Neural cell (in vitro differentiated cells): Measurements from ENCODE around the gene SRP9. TPM values are rescaled to one million over a fixed set of nuclear protein-coding genes. Genes with fewer than 3 reads are reported as not detected.
"Not testable (repeated sequence)": the region's sequence is repeated elsewhere in the genome, so short reads cannot be mapped to it uniquely, and the experiment has no call there.

Experiments used
- H2AFZ ChIP-seq: fragments of 200-600, 300-800 bp; sonication (generic), shearing (Covaris generic); 2 replicates; pipeline ENCODE4 v1.6.0; 2014; ENCODE audit warnings: low read depth, mild to moderate bottlenecking, antibody characterized with exemption, low read length, moderate library complexity
- H3F3A ChIP-seq: fragments of 200-600 bp; shearing (Covaris generic); 2 replicates; pipeline ENCODE4 v1.6.1; 2016; ENCODE audit warnings: mild to moderate bottlenecking, moderate library complexity, mixed read lengths, antibody characterized with exemption, low read length; ENCODE audit not compliant: insufficient read depth, poor library complexity, severe bottlenecking
- H3K27ac ChIP-seq: fragments of 200-600, 300-800 bp; sonication (generic), shearing (Covaris generic); 2 replicates; pipeline ENCODE4 v1.5.1; 2014; ENCODE audit warnings: mild to moderate bottlenecking, low read length, moderate library complexity
- H3K27me3 ChIP-seq: fragments of 300-800, 200-600 bp; sonication (generic), shearing (Covaris generic); 2 replicates; pipeline ENCODE4 v1.6.0; 2014; ENCODE audit warnings: mild to moderate bottlenecking, low read depth, low read length, moderate library complexity; ENCODE audit not compliant: insufficient read depth
- H3K36me3 ChIP-seq: fragments of 300-800, 200-600 bp; sonication (generic), shearing (Covaris generic); 2 replicates; pipeline ENCODE4 v1.5.1; 2014; ENCODE audit warnings: mild to moderate bottlenecking, antibody characterized with exemption, low read length, moderate library complexity; ENCODE audit not compliant: insufficient read depth
- H3K4me2 ChIP-seq: fragments of 300-800, 200-600 bp; sonication (generic), shearing (Covaris generic); 2 replicates; pipeline ENCODE4 v1.6.0; 2014; ENCODE audit warnings: mild to moderate bottlenecking, low read length
- H3K4me3 ChIP-seq: fragments of 300-800, 200-600 bp; sonication (generic), shearing (Covaris generic); 2 replicates; pipeline ENCODE4 v1.5.1; 2014; ENCODE audit warnings: mild to moderate bottlenecking, low read length, moderate library complexity
- H3K79me2 ChIP-seq: fragments of 200-600 bp; shearing (Covaris generic); replicated peaks from 2 replicates; pipeline ENCODE4 v1.6.0; 2014; ENCODE audit warnings: mild to moderate bottlenecking, low read length, moderate library complexity; ENCODE audit not compliant: insufficient read depth
- H3K9ac ChIP-seq: fragments of 300-800, 200-600 bp; sonication (generic), shearing (Covaris generic); 2 replicates; pipeline ENCODE4 v1.6.1; 2016; ENCODE audit warnings: mild to moderate bottlenecking, low read length, mixed read lengths
- H3K9me2 ChIP-seq: fragments of 200-600 bp; shearing (Covaris generic); 2 replicates; pipeline ENCODE4 v1.6.1; 2016; ENCODE audit warnings: mild to moderate bottlenecking, low read length, mixed read lengths; ENCODE audit not compliant: insufficient read depth
- H3K9me3 ChIP-seq: fragments of 200-600, 300-800 bp; sonication (generic), shearing (Covaris generic); 2 replicates; pipeline ENCODE4 v1.6.1; 2016; ENCODE audit warnings: mild to moderate bottlenecking, mixed run types, low read length, moderate library complexity, mixed read lengths
- H4K20me1 ChIP-seq: fragments of 200-600 bp; shearing (Covaris generic); 2 replicates; pipeline ENCODE4 v1.6.1; 2016; ENCODE audit warnings: mild to moderate bottlenecking, mixed run types; ENCODE audit not compliant: insufficient read depth
- EP300 ChIP-seq: fragments of 450-650 bp; conservative IDR thresholded peaks from 2 replicates; pipeline ENCODE4 v1.6.1; 2014; ENCODE audit warnings: antibody characterized with exemption, mild to moderate bottlenecking, moderate library complexity; ENCODE audit not compliant: poor library complexity, severe bottlenecking
- EZH2 ChIP-seq: fragments of 200-600, 300-800 bp; shearing (Covaris generic), sonication (generic); IDR thresholded peaks from 2 replicates; pipeline ENCODE4 v1.6.1; 2014; ENCODE audit warnings: antibody characterized with exemption, low read length, borderline replicate concordance, mild to moderate bottlenecking; ENCODE audit not compliant: insufficient read depth, poor library complexity, severe bottlenecking
- MXI1 ChIP-seq: fragments of 450-650 bp; conservative IDR thresholded peaks from 2 replicates; pipeline ENCODE4 v1.6.1; 2014; ENCODE audit warnings: antibody characterized with exemption, mild to moderate bottlenecking; ENCODE audit not compliant: poor library complexity, severe bottlenecking
- POLR2AphosphoS5 ChIP-seq: IDR thresholded peaks from 2 replicates; pipeline ENCODE4 v1.6.1; 2012
- RAD21 ChIP-seq: fragments of 450-650 bp; conservative IDR thresholded peaks from 2 replicates; pipeline ENCODE4 v1.6.1; 2014; ENCODE audit warnings: antibody characterized with exemption, mild to moderate bottlenecking, moderate library complexity
- SMC3 ChIP-seq: fragments of 450-650 bp; conservative IDR thresholded peaks from 2 replicates; pipeline ENCODE4 v1.6.1; 2014; ENCODE audit warnings: antibody characterized with exemption, mild to moderate bottlenecking, moderate library complexity; ENCODE audit not compliant: poor library complexity
- TAF1 ChIP-seq: IDR thresholded peaks from 2 replicates; pipeline ENCODE4 v1.6.1; 2012; ENCODE audit warnings: low read depth
- polyA plus RNA-seq: library from polyadenylated mRNA; depleted of rRNA; stranded (reverse); fragments of >200 nt; gene quantifications from 2 replicates; pipeline ENCODE4 v1.2.3, GENCODE V29; 2014
- TF ChIP-seq, protein P1 (sequence below): IDR thresholded peaks from 2 replicates; pipeline ENCODE4 v1.6.1; 2012; ENCODE audit warnings: borderline replicate concordance
- TF ChIP-seq, protein P2 (sequence below): fragments of 450-650 bp; IDR thresholded peaks from 2 replicates; pipeline ENCODE4 v1.5.1; 2014; ENCODE audit warnings: antibody characterized with exemption, mild to moderate bottlenecking, moderate library complexity; ENCODE audit not compliant: poor library complexity, severe bottlenecking

The SRP9 gene
- polyA plus RNA-seq, 1 donor from 2014 or later: 1,838 TPM

GRCh38 chr1:225778337-225778669 lies 677 bp downstream of the SRP9 start:
- H3K9me2 ChIP-seq: no peaks in the 10 kb centered on the region
- no peaks in the 10 kb centered on the region for H4K20me1 ChIP-seq
- H2AFZ ChIP-seq: peak overlapping the region; percentile 53
- H3K27ac ChIP-seq: peak overlapping the region; percentile 97
- peaks cover 9% of the 10 kb centered on the region for H3F3A ChIP-seq
- no peaks in the 10 kb centered on the region for H3K9me3 ChIP-seq
- no peaks in the 10 kb centered on the region for H3K36me3 ChIP-seq
- H3K4me2 ChIP-seq: peak overlapping the region; percentile 99
- peaks cover 51% of the 10 kb centered on the region for H3K79me2 ChIP-seq
- no peaks in the 10 kb centered on the region for H3K27me3 ChIP-seq
- peak overlapping the region; percentile 77 for H3K4me3 ChIP-seq
- H3K9ac ChIP-seq: peak overlapping the region; percentile 94
- TF ChIP-seq TAF1 (no peak), MXI1 (no peak), SMC3 (no peak), POLR2AphosphoS5 (peak; percentile 1)

DNA sequence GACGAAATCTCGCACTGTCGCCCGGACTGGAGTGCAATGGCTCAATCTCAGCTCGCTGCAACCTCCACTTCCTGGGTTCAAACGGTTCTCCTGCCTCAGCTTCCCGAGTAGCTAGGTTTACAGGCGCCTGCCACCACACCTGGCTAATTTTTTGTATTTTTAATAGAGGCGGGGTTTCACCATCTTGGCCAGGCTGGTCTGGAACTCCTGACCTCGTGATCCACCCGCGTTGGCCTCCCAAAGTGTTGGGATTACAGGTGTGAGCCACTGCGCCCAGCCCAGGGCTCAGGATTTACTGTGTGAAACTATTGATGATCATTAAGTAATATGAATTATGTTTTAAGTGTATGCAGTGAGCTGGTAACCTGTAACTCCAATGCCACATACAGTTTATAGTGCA lies 1.5 kb downstream of the SRP9 start:
- peaks cover 59% of the 10 kb centered on the region for H3K79me2 ChIP-seq
- H3K36me3 ChIP-seq, H4K20me1 ChIP-seq, H3K27me3 ChIP-seq, H3K9me3 ChIP-seq, H3F3A ChIP-seq, H3K9me2 ChIP-seq, H2AFZ ChIP-seq: not testable (repeated sequence)
- H3K4me2 ChIP-seq: peak overlapping the region; percentile 99
- H3K4me3 ChIP-seq: peak overlapping the region; percentile 77
- H3K9ac ChIP-seq: peak overlapping the region; percentile 94
- H3K27ac ChIP-seq: peak overlapping the region; percentile 97

- Histone ChIP-seq H3K79me2 (peaks cover 65% of the 10 kb centered on the region), H3K9ac (no peak overlapping the region), H4K20me1 (no peaks in the 10 kb centered on the region), H3K9me2 (no peaks in the 10 kb centered on the region), H2AFZ (no peak overlapping the region), H3K36me3 (no peaks in the 10 kb centered on the region), H3K9me3 (no peaks in the 10 kb centered on the region), H3K4me2 (peak overlapping the region; percentile 99), H3F3A (peaks cover 9% of the 10 kb centered on the region), H3K4me3 (peak overlapping the region; percentile 77), H3K27ac (no peak overlapping the region), H3K27me3 (no peaks in the 10 kb centered on the region)
- TF ChIP-seq TAF1: no peak
- no peak for TF ChIP-seq POLR2AphosphoS5
- no peak for TF ChIP-seq RAD21
- TF ChIP-seq, protein P1, sequence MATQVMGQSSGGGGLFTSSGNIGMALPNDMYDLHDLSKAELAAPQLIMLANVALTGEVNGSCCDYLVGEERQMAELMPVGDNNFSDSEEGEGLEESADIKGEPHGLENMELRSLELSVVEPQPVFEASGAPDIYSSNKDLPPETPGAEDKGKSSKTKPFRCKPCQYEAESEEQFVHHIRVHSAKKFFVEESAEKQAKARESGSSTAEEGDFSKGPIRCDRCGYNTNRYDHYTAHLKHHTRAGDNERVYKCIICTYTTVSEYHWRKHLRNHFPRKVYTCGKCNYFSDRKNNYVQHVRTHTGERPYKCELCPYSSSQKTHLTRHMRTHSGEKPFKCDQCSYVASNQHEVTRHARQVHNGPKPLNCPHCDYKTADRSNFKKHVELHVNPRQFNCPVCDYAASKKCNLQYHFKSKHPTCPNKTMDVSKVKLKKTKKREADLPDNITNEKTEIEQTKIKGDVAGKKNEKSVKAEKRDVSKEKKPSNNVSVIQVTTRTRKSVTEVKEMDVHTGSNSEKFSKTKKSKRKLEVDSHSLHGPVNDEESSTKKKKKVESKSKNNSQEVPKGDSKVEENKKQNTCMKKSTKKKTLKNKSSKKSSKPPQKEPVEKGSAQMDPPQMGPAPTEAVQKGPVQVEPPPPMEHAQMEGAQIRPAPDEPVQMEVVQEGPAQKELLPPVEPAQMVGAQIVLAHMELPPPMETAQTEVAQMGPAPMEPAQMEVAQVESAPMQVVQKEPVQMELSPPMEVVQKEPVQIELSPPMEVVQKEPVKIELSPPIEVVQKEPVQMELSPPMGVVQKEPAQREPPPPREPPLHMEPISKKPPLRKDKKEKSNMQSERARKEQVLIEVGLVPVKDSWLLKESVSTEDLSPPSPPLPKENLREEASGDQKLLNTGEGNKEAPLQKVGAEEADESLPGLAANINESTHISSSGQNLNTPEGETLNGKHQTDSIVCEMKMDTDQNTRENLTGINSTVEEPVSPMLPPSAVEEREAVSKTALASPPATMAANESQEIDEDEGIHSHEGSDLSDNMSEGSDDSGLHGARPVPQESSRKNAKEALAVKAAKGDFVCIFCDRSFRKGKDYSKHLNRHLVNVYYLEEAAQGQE: no peak
- TF ChIP-seq EP300: no peak
- TF ChIP-seq EZH2: no peak
- no peak for TF ChIP-seq SMC3
- TF ChIP-seq, protein P2, sequence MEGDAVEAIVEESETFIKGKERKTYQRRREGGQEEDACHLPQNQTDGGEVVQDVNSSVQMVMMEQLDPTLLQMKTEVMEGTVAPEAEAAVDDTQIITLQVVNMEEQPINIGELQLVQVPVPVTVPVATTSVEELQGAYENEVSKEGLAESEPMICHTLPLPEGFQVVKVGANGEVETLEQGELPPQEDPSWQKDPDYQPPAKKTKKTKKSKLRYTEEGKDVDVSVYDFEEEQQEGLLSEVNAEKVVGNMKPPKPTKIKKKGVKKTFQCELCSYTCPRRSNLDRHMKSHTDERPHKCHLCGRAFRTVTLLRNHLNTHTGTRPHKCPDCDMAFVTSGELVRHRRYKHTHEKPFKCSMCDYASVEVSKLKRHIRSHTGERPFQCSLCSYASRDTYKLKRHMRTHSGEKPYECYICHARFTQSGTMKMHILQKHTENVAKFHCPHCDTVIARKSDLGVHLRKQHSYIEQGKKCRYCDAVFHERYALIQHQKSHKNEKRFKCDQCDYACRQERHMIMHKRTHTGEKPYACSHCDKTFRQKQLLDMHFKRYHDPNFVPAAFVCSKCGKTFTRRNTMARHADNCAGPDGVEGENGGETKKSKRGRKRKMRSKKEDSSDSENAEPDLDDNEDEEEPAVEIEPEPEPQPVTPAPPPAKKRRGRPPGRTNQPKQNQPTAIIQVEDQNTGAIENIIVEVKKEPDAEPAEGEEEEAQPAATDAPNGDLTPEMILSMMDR: no peak
- TF ChIP-seq MXI1: no peak
Measured at GRCh38 chr1:225780134-225780533, 2.5 kb downstream of the SRP9 start.
